Calu3 (cell line): Measurements from ENCODE around the gene GNB2. TPM values are rescaled to one million over a fixed set of nuclear protein-coding genes. Genes with fewer than 3 reads are reported as not detected.
A peak's percentile ranks its signal among the peaks of the same experiment; 100 is the strongest.

Source experiments
- BruUV-seq: library from RNA; stranded (reverse); fragments of 400-500 nt; replicated peaks from 2 replicates; lab custom pipeline; 2021; lab: Mats Ljungman, UMichigan
- CTCF ChIA-PET: fragments of 300-600 bp; sonication (Branson Sonifier 250); formaldehyde crosslinking; loops from one replicate; lab custom pipeline; 2022; ENCODE audit warnings: antibody characterized with exemption; lab: Charles Lee
- DNase-seq: peaks from one replicate; pipeline ENCODE4 v3.0.0; 2022
- H3K27ac Mint-ChIP-seq: one replicate; pipeline ENCODE4 v1.8.0; 2022; ENCODE audit warnings: mixed read lengths; ENCODE audit not compliant: unreplicated experiment
- H3K27me3 Mint-ChIP-seq: one replicate; pipeline ENCODE4 v1.8.0; 2022; ENCODE audit warnings: mixed read lengths; ENCODE audit not compliant: unreplicated experiment
- H3K36me3 Mint-ChIP-seq: one replicate; pipeline ENCODE4 v1.8.0; 2022; ENCODE audit warnings: mild to moderate bottlenecking, moderate library complexity, mixed read lengths; ENCODE audit not compliant: insufficient read depth, unreplicated experiment
- H3K4me1 Mint-ChIP-seq: one replicate; pipeline ENCODE4 v1.8.0; 2022; ENCODE audit warnings: mild to moderate bottlenecking, low read depth, mixed read lengths; ENCODE audit not compliant: unreplicated experiment
- H3K4me3 Mint-ChIP-seq: one replicate; pipeline ENCODE4 v1.8.0; 2022; ENCODE audit warnings: mild to moderate bottlenecking, low read depth, moderate library complexity, mixed read lengths; ENCODE audit not compliant: unreplicated experiment
- H3K9me3 Mint-ChIP-seq: one replicate; pipeline ENCODE4 v1.8.0; 2022; ENCODE audit warnings: low read depth, mixed read lengths; ENCODE audit not compliant: unreplicated experiment
- intact Hi-C: fragments of 100-400 bp; cut with micrococcal nuclease; formaldehyde crosslinking; loops from one replicate; pipeline ENCODE4 v1.10.0; 2022; ENCODE audit not compliant: unreplicated experiment
- total RNA-seq: library from RNA; stranded (reverse); gene quantifications from 2 replicates; pipeline ENCODE4 v1.2.3, GENCODE V29; 2022
- TF ChIP-seq, protein P1 (sequence below): fragments of 200-600 bp; IDR thresholded peaks from one replicate; pipeline ENCODE4 v1.8.0; 2022; ENCODE audit warnings: antibody characterized with exemption; ENCODE audit not compliant: unreplicated experiment

Gene GNB2
- total RNA-seq, 1 experiment from 2014 or later = 134 TPM

GRCh38 chr7:100679927-100680575 is 6.5 kb downstream of the GNB2 start:
- H3K4me3 Mint-ChIP-seq = no peak overlapping the region
- peaks cover 61% of the 10 kb centered on the region for H3K36me3 Mint-ChIP-seq
- H3K4me1 Mint-ChIP-seq = no peaks in the 10 kb centered on the region
- BruUV-seq = TSS peak; percentile 39
- intact Hi-C loops = no loop called here
- H3K27ac Mint-ChIP-seq = peak overlapping the region; percentile 26
- no peaks in the 10 kb centered on the region for H3K9me3 Mint-ChIP-seq
- CTCF ChIA-PET = interaction anchor here (0.7 to 1.1 kb wide), 2 partner anchors 11 to 153 kb away, joined by 4 to 5 read pairs; no protein-coding TSS in a partner anchor
- TF ChIP-seq, protein P1, sequence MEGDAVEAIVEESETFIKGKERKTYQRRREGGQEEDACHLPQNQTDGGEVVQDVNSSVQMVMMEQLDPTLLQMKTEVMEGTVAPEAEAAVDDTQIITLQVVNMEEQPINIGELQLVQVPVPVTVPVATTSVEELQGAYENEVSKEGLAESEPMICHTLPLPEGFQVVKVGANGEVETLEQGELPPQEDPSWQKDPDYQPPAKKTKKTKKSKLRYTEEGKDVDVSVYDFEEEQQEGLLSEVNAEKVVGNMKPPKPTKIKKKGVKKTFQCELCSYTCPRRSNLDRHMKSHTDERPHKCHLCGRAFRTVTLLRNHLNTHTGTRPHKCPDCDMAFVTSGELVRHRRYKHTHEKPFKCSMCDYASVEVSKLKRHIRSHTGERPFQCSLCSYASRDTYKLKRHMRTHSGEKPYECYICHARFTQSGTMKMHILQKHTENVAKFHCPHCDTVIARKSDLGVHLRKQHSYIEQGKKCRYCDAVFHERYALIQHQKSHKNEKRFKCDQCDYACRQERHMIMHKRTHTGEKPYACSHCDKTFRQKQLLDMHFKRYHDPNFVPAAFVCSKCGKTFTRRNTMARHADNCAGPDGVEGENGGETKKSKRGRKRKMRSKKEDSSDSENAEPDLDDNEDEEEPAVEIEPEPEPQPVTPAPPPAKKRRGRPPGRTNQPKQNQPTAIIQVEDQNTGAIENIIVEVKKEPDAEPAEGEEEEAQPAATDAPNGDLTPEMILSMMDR = no peak
- DNase-seq = no peak
- H3K27me3 Mint-ChIP-seq = no peaks in the 10 kb centered on the region

GRCh38 chr7:100680576-100681271 is 7.2 kb downstream of the GNB2 start:
- intact Hi-C loops = no loop called here
- H3K36me3 Mint-ChIP-seq = peaks cover 58% of the 10 kb centered on the region

DNA sequence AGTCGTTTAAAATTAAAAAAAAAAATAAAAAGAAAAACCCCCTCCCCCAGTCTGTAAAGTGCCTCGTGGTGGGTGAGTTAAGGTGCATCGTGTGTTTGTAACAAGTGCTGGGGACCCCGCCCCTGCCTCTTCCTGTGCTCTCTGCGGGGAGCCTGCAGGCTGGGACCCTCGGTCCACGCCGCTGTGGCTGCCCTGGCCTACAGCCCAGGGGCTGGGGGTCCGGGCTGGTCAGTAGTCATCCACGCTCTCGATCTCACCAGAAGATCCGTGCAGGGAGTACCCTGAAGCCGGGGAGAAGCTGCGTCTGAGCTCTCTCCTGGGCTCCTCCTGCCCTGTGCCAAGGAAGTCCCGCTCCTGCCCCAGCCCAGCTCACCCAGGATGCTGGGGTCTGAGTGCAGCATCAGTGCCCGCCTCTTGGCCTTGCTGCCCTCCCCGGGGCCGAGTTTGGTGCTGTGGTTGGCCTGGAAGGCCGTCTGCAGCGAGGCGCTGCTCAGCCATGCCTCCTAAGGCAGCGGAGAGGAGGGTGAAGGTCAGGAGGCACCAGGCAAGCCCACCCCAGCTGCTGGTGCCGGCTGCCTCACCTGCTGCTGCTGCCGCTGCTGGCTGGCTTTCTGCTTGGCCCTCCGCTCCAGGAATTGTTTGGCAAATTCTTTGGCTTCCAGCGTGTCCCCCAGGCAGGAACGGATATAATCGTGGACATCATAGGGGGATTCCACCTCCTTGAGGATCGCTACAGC is 8.1 kb downstream of the GNB2 start:
- Mint-ChIP-seq H3K27ac (no peak overlapping the region), H3K9me3 (no peaks in the 10 kb centered on the region), H3K27me3 (no peaks in the 10 kb centered on the region), H3K4me3 (no peak overlapping the region), H3K4me1 (no peaks in the 10 kb centered on the region), H3K36me3 (peaks cover 62% of the 10 kb centered on the region)
- intact Hi-C loops = no loop called here
- BruUV-seq = no TSS peak
- CTCF ChIA-PET = interaction anchor here (1.1 kb wide), 1 partner anchor 9 kb away, joined by 5 read pairs; no protein-coding TSS in a partner anchor
- TF ChIP-seq, protein P1 = no peak
- DNase-seq = no peak

More at GRCh38 chr7:100680576-100681271, 7.2 kb downstream of the GNB2 start:
- no TSS peak for BruUV-seq
- CTCF ChIA-PET = interaction anchor here (1.1 kb wide), 1 partner anchor 10 kb away, joined by 5 read pairs; no protein-coding TSS in a partner anchor
- no peaks in the 10 kb centered on the region for H3K4me1 Mint-ChIP-seq
- no peak overlapping the region for H3K27ac Mint-ChIP-seq
- no peak for DNase-seq
- H3K4me3 Mint-ChIP-seq = no peak overlapping the region
- no peaks in the 10 kb centered on the region for H3K27me3 Mint-ChIP-seq
- no peaks in the 10 kb centered on the region for H3K9me3 Mint-ChIP-seq
- TF ChIP-seq, protein P1 = no peak

GRCh38 chr7:100682228-100682741 is 8.7 kb downstream of the GNB2 start:
- Mint-ChIP-seq H3K27ac (no peak overlapping the region), H3K4me1 (no peaks in the 10 kb centered on the region), H3K4me3 (no peak overlapping the region), H3K9me3 (no peaks in the 10 kb centered on the region), H3K36me3 (peaks cover 57% of the 10 kb centered on the region), H3K27me3 (no peaks in the 10 kb centered on the region)
- no peak for DNase-seq
- CTCF ChIA-PET = no interaction called here
- intact Hi-C loops = no loop called here
- BruUV-seq = no TSS peak
- TF ChIP-seq, protein P1 = no peak
